NB4 (cell line): ENCODE measurements around the gene KLK12.

Experiments used
- MYC ChIP-seq: IDR thresholded peaks from 2 replicates; pipeline ENCODE4 v1.6.1; 2011; ENCODE audit warnings: low read depth, low read length
- POLR2A ChIP-seq: IDR thresholded peaks from 2 replicates; pipeline ENCODE4 v1.6.1; 2011; ENCODE audit warnings: mild to moderate bottlenecking; ENCODE audit not compliant: insufficient read length; ENCODE audit errors: extremely low read depth
- TF ChIP-seq, protein P1 (sequence below): IDR thresholded peaks from one replicate; pipeline ENCODE4 v1.5.1; 2012; ENCODE audit warnings: low read depth, low read length
- TF ChIP-seq, protein P2 (sequence below): IDR thresholded peaks from 2 replicates; pipeline ENCODE4 v1.6.1; 2011; ENCODE audit warnings: low read depth, low read length

DNA sequence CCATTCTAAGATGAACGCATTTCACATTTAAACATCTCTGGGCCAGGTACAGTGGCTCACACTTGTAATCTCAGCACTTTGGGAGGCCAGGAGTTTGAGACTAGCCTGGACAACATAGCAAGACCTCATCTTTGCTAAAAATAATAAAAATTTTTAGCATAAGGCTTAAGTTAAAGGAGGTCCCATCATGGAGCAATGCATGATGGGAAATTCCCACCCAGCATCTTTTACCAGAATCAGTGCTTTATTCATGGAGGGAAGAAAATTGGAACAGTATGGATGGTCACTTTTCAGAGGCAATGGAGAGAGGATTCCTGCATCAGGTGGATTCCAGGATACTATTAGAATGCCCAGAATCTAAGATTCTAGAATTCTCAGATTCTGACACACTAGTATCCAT lies 29.6 kb downstream of the KLK12 start:
- TF ChIP-seq, protein P1, sequence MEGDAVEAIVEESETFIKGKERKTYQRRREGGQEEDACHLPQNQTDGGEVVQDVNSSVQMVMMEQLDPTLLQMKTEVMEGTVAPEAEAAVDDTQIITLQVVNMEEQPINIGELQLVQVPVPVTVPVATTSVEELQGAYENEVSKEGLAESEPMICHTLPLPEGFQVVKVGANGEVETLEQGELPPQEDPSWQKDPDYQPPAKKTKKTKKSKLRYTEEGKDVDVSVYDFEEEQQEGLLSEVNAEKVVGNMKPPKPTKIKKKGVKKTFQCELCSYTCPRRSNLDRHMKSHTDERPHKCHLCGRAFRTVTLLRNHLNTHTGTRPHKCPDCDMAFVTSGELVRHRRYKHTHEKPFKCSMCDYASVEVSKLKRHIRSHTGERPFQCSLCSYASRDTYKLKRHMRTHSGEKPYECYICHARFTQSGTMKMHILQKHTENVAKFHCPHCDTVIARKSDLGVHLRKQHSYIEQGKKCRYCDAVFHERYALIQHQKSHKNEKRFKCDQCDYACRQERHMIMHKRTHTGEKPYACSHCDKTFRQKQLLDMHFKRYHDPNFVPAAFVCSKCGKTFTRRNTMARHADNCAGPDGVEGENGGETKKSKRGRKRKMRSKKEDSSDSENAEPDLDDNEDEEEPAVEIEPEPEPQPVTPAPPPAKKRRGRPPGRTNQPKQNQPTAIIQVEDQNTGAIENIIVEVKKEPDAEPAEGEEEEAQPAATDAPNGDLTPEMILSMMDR: no peak
- TF ChIP-seq POLR2A: no peak
- TF ChIP-seq, protein P2, sequence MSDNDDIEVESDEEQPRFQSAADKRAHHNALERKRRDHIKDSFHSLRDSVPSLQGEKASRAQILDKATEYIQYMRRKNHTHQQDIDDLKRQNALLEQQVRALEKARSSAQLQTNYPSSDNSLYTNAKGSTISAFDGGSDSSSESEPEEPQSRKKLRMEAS: no peak
- TF ChIP-seq MYC: no peak
